HG03558 (cell line): ENCODE results near the gene FRMD4A.
"Not testable (repeated sequence)": the region's sequence is repeated elsewhere in the genome, so short reads cannot be mapped to it uniquely, and the experiment has no call there.

Experiments used
- ATAC-seq: cut with Tn5 transposase; IDR thresholded peaks from one replicate; pipeline ENCODE4 v1.9.1; 2021; ENCODE audit warnings: moderate number of reproducible peaks; ENCODE audit not compliant: unreplicated experiment; ENCODE audit errors: extremely low read depth

Gene FRMD4A

GRCh38 chr10:13939391-13939790 lies 391.3 kb downstream of the FRMD4A start:
- no peak for ATAC-seq

GRCh38 chr10:13938950-13939349 lies 391.8 kb downstream of the FRMD4A start:
- ATAC-seq, result no peak

- no peak for ATAC-seq
Measured at GRCh38 chr10:13936826-13937225, 393.9 kb downstream of the FRMD4A start.

- no peak for ATAC-seq
Measured at GRCh38 chr10:13930120-13930519, 400.6 kb downstream of the FRMD4A start.

- no peak for ATAC-seq
Measured at GRCh38 chr10:13928451-13928850, 402.3 kb downstream of the FRMD4A start.

GRCh38 chr10:13925971-13926780 lies 404.5 kb downstream of the FRMD4A start:
- no peak for ATAC-seq

GRCh38 chr10:13924040-13924725 lies 406.5 kb downstream of the FRMD4A start:
- no peak for ATAC-seq

- ATAC-seq, result no peak
Measured at GRCh38 chr10:13922586-13922985, 408.1 kb downstream of the FRMD4A start.

GRCh38 chr10:13921941-13922340 lies 408.8 kb downstream of the FRMD4A start:
- no peak for ATAC-seq

- not testable (repeated sequence) for ATAC-seq
Measured at GRCh38 chr10:13921131-13921530, 409.6 kb downstream of the FRMD4A start.

GRCh38 chr10:13920465-13920864 lies 410.3 kb downstream of the FRMD4A start:
- ATAC-seq, result no peak

- no peak for ATAC-seq
Measured at GRCh38 chr10:13920031-13920430, 410.7 kb downstream of the FRMD4A start.

GRCh38 chr10:13917791-13918190 lies 412.9 kb downstream of the FRMD4A start:
- ATAC-seq, result no peak

GRCh38 chr10:13916384-13916947 lies 414.3 kb downstream of the FRMD4A start:
- no peak for ATAC-seq

- no peak for ATAC-seq
Measured at GRCh38 chr10:13915710-13916109, 415.0 kb downstream of the FRMD4A start.

GRCh38 chr10:13913897-13914296 lies 416.8 kb downstream of the FRMD4A start:
- ATAC-seq, result no peak

GRCh38 chr10:13911821-13912520 lies 418.8 kb downstream of the FRMD4A start:
- ATAC-seq, result no peak

GRCh38 chr10:13909516-13910258 lies 421.0 kb downstream of the FRMD4A start:
- ATAC-seq, result no peak

- ATAC-seq, result no peak
Measured at GRCh38 chr10:13908475-13908874, 422.2 kb downstream of the FRMD4A start.

GRCh38 chr10:13907570-13907969 lies 423.2 kb downstream of the FRMD4A start:
- no peak for ATAC-seq
